C4-2B (cell line): ENCODE data around the gene ENDOU.

Experiments
- ZFX ChIP-seq: fragments of 450-650 bp; IDR thresholded peaks from 2 replicates; pipeline ENCODE4 v1.6.1; 2017
- TF ChIP-seq, protein P1 (sequence below): fragments of 450-650 bp; conservative IDR thresholded peaks from 2 replicates; pipeline ENCODE4 v1.5.1; 2017; ENCODE audit warnings: mild to moderate bottlenecking

DNA sequence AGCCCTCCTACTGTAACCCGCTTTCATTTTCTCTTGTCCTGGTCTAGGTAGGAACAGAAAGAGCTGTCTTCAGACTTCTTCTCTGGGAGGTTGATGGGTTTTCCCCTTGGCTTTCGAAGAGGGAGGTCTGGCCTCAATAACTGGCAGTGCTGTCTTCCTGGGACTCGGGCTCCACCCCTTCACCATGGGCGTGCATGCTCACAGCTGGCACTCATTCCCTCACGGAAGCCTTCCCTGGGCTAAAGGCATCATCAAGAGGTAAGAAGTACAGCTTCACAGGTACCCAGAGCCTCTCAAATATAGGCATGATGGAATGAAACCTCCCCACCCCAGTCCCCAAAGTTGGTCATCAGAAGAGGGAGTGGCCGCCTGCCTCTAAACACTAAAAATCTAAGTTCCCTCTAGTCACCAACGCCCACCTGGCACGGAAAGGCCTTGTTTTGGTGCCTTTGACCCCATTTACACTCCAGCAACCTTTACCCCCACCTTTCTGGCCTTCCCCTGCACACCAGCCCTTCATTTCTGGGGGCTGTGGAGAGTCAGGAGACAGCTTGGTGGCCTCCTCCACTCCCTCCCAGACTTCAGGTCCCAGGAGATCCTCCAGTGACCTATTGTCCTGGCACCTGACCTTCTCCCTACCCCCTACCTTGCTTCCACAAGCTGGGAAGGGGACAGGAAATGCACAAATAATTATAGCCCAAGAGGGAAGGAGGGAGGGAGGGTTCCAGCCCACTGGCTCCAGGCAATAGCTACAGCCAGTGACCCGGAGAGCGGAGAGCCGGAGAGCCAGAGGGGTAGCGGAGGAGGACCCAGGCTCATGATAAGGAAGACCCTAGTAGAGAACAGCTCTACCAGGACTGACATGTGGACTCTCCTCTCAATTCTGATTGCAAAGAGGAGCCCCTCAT lies 30.6 kb upstream of the ENDOU start:
- TF ChIP-seq, protein P1, sequence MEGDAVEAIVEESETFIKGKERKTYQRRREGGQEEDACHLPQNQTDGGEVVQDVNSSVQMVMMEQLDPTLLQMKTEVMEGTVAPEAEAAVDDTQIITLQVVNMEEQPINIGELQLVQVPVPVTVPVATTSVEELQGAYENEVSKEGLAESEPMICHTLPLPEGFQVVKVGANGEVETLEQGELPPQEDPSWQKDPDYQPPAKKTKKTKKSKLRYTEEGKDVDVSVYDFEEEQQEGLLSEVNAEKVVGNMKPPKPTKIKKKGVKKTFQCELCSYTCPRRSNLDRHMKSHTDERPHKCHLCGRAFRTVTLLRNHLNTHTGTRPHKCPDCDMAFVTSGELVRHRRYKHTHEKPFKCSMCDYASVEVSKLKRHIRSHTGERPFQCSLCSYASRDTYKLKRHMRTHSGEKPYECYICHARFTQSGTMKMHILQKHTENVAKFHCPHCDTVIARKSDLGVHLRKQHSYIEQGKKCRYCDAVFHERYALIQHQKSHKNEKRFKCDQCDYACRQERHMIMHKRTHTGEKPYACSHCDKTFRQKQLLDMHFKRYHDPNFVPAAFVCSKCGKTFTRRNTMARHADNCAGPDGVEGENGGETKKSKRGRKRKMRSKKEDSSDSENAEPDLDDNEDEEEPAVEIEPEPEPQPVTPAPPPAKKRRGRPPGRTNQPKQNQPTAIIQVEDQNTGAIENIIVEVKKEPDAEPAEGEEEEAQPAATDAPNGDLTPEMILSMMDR, result no peak
- TF ChIP-seq ZFX, result no peak
